Measurements from ENCODE around the gene FBXO9.

The FBXO9 gene

GRCh38 chr6:53065266-53066076 is at the start of gene FBXO9:
TSS of gene FBXO9 (plus strand) at chr6:53065404. CDS start at chr6:53065790, 386 bp downstream.
- peak; percentile 55 for DNase-seq

- DNase-seq = no peak
Observed at GRCh38 chr6:53015486-53015885, 49.7 kb upstream of the FBXO9 start.

- DNase-seq = no peak
Observed at GRCh38 chr6:53018446-53018845, 46.8 kb upstream of the FBXO9 start.

- peak; percentile 17 for DNase-seq
Observed at GRCh38 chr6:53020005-53020744, 45.0 kb upstream of the FBXO9 start.

- DNase-seq = no peak
Observed at GRCh38 chr6:53023323-53023722, 41.9 kb upstream of the FBXO9 start.

GRCh38 chr6:53026526-53026925 is 38.7 kb upstream of the FBXO9 start:
- DNase-seq = no peak

- DNase-seq = no peak
Observed at GRCh38 chr6:53027131-53027718, 38.0 kb upstream of the FBXO9 start.

GRCh38 chr6:53028467-53028866 is 36.7 kb upstream of the FBXO9 start:
- no peak for DNase-seq

- no peak for DNase-seq
Observed at GRCh38 chr6:53029257-53029656, 35.9 kb upstream of the FBXO9 start.

GRCh38 chr6:53029761-53030160 is 35.4 kb upstream of the FBXO9 start:
- no peak for DNase-seq

GRCh38 chr6:53031281-53031680 is 33.9 kb upstream of the FBXO9 start:
- DNase-seq = no peak

GRCh38 chr6:53032849-53033248 is 32.4 kb upstream of the FBXO9 start:
- DNase-seq = peak; percentile 38

- DNase-seq = peak; percentile 37
Observed at GRCh38 chr6:53033764-53034163, 31.4 kb upstream of the FBXO9 start.

GRCh38 chr6:53035549-53036213 is 29.5 kb upstream of the FBXO9 start:
- no peak for DNase-seq

GRCh38 chr6:53038141-53038540 is 27.1 kb upstream of the FBXO9 start:
- DNase-seq = no peak

- DNase-seq = no peak
Observed at GRCh38 chr6:53038596-53038995, 26.6 kb upstream of the FBXO9 start.

GRCh38 chr6:53041356-53041755 is 23.8 kb upstream of the FBXO9 start:
- DNase-seq = peak; percentile 82

- peak; percentile 97 for DNase-seq
Observed at GRCh38 chr6:53042112-53042511, 23.1 kb upstream of the FBXO9 start.

- DNase-seq = peak; percentile 84
Observed at GRCh38 chr6:53043581-53043980, 21.6 kb upstream of the FBXO9 start.

GRCh38 chr6:53044071-53044470 is 21.1 kb upstream of the FBXO9 start:
- peak; percentile 75 for DNase-seq

- DNase-seq = no peak
Observed at GRCh38 chr6:53044572-53044971, 20.6 kb upstream of the FBXO9 start.

- peak; percentile 42 for DNase-seq
Observed at GRCh38 chr6:53045891-53046673, 19.1 kb upstream of the FBXO9 start.

All from fibroblast of skin of right quadriceps (primary cell).